NCI-H345 (cell line): ENCODE results near the gene ZFP57.

ENCODE experiments used
- DNase-seq: peaks from one replicate; lab custom pipeline; 2025; lab: John Stamatoyannopoulos, UW

ZFP57 gene

DNA sequence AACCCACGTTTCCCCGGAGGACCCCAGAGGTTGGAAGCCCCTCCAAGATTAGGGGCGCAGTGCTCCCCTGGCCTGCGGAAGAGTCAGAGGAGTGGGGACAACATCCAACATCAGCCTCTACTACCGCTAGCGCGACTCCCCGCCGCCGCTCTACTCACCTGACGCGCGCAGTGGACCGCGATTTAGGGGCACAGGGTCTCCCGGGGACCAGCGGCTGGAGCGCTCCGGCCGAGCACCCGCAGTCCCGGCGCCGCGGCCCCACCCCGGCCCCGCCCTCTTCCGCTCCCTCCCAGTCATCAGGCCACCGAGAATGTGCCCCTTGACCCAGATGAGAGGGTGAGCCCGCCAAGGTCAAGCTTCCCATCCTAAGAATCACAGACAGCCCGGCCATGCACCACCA lies at the start of gene ZFP57:
Gene ZFP57, minus strand, starts transcription at position 249 of the 400 bp plus-strand sequence. CDS start 4,149 bp downstream, outside the sequence.
- no peak for DNase-seq

DNA sequence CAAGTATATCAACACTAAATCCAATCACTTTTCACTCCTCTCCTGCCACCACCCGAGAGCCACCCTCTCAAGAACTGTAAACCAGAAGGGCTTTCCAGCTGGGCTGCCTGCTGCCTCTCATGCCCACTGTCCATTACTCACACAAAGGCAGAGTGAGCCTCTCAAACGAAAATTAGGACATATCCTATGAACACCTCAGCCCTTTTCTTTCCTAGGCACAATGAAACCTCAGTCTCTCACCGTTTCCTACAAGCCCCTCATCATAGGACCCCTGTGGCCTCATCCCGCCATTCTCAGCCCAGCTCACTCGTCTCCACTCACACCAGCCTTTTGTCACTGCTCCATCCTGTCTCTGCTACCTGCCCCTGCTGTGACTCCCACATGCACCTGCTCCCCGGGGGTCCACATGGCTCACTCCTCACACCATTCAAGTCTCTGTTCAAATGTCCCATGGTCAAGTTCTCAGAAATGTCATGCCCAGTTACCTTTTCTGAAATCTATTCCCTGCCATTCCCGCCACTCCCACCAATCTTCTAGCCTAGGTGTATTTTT lies 49.7 kb upstream of the ZFP57 start:
- peak; percentile 9 for DNase-seq

DNA sequence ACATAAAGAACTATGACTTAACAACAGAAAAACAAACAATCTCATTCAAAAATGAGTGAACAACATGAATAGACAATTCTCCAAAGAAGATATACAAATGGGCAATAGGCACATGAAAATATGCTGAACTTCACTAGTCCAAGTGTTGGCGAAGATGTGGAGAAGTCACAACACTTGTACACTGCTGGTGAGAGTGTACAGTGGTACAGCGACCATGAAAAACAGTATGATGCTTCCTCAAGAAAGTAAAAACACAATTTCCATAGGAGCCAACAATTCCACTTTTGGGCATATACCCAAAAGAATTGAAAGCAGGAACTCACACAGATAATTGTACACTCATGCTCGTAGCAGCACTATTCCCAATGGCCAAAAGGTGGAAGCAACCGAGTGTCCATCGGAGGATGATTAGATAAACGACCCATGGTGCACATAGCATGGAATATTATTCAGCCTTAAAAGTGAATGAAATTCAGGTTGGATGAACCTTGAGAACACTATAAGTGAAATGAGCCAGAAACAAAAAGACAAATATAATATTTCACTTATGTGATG lies 48.9 kb upstream of the ZFP57 start:
- no peak for DNase-seq

DNA sequence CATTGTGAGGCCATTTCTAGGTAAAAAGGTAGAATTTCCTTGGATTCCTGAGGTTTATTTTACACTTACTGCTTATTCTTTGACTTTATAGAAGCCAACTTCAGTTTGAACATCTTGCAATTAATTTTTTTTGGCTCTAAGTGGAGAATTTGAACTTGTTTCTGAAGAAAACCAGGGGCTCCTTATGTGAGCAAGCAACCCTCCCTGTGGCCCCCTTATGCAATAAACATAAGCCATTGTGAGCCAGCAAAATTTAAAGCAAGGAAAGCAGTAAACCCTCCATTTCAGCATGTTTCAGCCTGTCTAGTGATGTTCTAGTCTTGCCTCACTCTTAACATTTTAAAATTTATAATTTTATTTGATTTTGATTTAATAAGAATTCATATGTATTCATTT lies 47.9 kb upstream of the ZFP57 start:
- DNase-seq: no peak

DNA sequence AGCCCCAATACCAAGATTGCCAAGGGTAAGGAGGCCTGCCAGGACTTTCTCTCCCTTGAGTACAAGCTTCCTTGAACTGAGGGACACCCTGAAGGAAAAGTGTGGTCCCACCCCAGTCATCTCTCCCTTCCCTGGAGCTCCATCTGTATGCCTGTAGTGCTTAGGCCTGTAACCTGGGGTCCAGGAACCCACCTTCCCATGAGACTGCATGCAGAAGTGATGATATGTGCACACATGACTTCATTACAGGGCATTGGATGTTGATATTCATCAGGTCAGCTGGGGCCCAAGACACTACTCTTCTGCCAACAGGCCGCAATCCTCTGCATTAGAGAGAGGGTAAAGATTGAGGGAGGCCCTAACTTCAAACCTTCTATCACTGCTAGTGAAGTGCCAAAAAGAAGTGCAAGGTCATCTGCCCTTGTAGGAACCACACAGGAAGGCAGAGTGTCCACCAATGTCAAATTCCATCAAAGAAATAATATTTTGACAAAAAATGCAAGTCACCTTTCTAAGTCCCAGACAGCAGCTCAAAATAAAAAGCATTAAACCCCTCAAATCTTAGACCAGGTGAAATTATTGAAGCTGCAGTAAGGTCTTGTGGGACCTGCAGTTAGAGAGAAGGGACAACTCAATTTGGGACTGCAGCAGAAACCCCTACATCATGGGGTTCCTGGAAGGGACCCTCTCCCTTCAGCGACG lies 47.4 kb upstream of the ZFP57 start:
- DNase-seq: no peak

DNA sequence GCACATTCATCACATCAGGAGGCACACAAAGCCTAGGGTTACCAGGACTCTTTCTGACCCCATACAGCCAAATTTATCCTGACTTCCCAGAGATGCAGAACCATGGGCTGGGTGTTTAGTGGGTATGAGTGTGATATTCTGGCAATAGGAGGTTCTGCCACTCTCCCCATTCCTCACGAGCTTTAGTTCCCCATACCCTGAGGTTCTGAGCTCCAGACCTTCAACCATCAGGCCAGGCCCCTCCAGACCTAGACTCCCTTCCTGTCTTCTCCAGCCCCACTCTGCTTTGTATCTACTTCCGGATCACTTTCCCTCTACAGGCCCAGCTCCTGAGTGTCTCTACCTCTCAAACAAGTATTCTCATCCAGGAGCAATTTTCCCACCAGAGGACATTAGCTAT lies 46.7 kb upstream of the ZFP57 start:
- DNase-seq: no peak

DNA sequence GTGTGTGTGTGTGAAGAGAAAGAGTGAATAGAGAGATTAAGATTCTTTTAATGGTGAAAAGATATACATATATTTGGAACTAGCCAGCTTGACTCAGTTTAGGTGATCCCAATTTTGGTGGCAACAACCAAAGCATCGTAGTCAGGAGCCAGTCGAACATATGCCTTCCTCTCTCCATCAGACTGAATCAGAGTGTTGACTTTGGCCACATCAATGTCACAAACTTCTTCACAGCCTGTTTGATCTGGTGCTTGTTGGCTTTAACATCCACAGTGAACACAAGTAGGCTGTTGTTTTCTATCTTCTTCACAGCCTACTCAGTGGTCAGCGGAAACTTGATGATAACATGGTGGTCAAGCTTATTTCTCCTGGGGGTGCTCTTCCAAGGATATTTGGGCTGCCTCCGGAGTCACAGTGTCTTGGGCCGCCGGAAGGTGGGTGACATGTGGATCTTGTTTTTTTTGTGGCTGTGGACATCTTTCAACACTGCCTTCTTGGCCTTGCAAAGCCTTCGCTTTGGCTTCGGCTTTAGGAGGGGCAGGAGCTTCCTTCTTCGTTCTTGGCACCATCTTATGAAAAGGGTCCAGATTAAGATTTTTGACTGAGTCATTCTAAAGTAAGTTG lies 45.7 kb upstream of the ZFP57 start:
- no peak for DNase-seq

DNA sequence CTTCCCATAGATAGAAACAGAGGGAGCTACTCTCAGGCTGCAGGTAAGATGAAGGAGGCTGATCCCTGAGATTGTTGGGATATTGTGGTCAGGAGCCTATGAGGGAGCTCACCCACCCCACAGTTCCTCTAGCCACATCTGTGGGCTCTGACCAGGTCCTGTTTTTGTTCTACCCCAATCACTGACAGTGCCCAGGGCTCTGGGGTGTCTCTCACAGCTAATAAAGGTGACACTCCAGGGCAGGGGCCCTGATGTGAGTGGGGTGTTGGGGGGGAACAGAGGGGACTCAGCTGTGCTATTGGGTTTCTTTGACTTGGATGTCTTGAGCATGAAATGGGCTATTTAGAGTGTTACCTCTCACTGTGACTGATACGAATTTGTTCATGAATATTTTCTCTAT lies 45.0 kb upstream of the ZFP57 start:
- DNase-seq: no peak

DNA sequence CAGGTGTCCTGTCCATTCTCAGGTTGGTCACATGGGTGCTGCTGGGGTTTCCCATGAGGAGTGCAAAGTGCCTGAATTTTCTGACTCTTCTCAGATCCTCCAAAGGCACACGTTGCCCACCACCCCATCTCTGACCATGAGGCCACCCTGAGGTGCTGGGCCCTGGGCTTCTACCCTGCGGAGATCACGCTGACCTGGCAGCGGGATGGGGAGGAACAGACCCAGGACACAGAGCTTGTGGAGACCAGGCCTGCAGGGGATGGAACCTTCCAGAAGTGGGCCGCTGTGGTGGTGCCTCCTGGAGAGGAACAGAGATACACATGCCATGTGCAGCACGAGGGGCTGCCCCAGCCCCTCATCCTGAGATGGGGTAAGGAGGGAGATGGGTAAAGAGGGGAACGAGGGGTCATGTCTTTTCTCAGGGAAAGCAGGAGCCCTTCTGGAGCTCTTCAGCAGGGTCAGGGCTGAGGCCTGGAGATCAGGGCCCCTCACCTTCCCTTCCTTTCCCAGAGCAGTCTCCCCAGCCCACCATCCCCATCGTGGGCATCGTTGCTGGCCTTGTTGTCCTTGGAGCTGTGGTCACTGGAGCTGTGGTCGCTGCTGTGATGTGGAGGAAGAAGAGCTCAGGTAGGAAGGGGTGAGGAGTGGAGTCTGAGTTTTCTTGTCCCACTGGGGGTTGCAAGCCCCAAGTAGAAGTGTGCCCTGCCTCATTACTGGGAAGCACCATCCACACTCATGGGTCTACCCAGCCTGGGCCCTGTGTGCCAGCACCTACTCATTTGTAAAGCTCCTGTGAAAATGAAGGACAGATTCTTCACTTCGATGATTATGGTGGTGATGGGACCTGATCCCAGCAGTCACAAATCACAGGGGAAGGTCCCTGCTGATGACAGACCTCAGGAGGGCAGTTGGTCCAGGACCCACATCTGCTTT lies 44.3 kb upstream of the ZFP57 start:
- DNase-seq: no peak

DNA sequence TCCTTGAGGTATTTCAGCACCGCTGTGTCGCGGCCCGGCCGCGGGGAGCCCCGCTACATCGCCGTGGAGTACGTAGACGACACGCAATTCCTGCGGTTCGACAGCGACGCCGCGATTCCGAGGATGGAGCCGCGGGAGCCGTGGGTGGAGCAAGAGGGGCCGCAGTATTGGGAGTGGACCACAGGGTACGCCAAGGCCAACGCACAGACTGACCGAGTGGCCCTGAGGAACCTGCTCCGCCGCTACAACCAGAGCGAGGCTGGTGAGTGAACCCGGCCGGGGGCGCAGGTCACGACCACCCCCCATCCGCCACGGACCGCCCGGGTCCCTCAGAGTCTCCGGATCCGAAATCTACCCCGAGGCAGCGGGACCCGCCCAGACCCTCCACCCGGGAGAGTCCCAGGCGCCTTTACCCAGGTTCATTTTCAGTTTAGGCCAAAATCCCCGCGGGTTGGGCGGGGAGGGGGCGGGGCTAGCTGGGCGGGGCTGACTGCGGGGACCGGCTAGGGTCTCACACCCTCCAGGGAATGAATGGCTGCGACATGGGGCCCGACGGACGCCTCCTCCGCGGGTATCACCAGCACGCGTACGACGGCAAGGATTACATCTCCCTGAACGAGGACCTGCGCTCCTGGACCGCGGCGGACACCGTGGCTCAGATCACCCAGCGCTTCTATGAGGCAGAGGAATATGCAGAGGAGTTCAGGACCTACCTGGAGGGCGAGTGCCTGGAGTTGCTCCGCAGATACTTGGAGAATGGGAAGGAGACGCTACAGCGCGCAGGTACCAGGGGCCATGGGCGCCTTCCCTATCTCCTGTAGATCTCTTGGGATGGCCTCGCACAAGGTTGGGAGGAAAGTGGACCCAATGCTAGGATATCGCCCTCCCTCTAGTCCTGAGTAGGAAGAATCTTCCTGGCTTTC lies 43.0 kb upstream of the ZFP57 start:
- no peak for DNase-seq

DNA sequence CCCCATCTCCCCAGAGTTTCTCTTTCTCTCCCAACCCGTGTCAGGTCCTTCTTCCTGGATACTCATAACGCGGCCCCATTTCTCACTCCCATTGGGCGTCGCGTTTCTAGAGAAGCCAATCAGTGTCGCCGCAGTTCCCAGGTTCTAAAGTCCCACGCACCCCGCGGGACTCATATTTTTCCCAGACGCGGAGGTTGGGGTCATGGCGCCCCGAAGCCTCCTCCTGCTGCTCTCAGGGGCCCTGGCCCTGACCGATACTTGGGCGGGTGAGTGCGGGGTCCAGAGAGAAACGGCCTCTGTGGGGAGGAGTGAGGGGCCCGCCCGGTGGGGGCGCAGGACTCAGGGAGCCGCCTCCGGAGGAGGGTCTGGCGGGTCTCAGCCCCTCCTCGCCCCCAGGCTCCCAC lies 42.3 kb upstream of the ZFP57 start, which contains the start of gene HLA-F:
Gene HLA-F, plus strand, starts transcription at position 173 of the 404 bp plus-strand sequence. Its CDS starts 30 bp downstream, at position 203.
- DNase-seq: peak; percentile 67

DNA sequence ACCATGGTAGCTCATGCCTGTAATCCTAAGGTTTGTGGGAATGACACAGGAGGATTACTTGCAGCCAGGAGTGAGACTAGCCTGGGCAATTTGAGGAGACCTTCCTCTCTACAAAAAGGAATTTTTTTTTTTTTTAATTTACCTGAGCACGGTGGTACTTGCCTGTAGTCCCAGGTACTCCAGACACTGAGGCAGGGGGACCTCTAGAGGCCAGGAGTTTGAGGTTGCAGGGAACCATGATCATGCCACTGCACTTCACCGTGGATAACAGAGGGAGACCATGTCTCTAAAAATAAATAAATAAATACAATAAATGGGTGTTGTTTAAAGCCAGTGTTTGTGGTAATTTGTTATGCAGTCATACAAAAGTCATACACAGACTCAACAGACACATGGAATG lies 39.9 kb upstream of the ZFP57 start:
- DNase-seq: no peak

DNA sequence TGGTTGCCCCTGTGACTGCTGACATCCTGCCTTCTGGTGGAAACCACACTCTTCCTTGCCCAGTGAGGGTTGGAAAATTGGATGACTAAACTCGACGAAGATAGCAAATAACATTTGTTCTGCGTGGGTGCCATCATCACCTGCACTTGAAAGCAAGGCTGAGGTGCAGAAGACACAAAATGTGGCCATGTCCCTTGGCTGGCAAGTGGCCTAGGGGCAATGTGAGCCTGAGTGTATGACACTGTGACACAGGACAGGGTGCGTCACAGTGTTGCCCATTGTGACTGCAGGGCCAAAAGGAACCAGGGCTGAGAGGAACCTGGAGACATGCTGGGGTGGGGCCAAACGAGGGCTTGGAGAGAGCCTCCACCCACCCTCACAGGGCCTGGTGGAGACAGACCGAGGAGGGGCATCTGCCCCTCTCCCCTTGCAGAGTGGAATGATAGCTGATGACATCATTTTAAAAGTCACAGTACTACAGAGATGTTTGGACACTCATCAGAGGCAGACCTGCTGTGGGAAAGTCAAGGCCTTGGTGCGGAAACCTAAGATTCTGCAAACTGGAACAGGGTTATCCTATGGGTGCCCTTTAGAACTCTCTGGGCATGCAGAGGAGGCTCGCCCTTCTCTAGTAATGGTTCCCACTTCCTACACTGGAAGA lies 29.5 kb upstream of the ZFP57 start:
- no peak for DNase-seq

DNA sequence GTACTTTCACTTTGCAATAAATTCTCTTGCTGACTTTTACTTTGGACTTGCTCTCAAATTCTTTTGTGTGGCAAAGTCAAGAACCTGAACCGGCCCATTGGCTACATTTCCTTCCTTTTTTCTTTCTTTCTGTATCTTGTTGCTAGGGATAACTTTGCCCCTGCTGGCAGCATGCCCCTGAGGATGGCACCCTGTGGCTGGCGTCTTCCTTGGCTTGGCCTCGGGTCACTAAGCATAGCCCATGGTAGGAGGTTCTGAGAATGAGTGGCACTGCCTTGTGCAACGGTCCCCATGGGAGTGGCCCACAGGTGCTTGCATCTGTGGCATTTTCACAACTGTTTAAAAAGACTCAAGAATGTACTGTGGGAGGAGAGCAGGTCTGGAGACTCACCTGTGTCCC lies 28.2 kb upstream of the ZFP57 start:
- no peak for DNase-seq

DNA sequence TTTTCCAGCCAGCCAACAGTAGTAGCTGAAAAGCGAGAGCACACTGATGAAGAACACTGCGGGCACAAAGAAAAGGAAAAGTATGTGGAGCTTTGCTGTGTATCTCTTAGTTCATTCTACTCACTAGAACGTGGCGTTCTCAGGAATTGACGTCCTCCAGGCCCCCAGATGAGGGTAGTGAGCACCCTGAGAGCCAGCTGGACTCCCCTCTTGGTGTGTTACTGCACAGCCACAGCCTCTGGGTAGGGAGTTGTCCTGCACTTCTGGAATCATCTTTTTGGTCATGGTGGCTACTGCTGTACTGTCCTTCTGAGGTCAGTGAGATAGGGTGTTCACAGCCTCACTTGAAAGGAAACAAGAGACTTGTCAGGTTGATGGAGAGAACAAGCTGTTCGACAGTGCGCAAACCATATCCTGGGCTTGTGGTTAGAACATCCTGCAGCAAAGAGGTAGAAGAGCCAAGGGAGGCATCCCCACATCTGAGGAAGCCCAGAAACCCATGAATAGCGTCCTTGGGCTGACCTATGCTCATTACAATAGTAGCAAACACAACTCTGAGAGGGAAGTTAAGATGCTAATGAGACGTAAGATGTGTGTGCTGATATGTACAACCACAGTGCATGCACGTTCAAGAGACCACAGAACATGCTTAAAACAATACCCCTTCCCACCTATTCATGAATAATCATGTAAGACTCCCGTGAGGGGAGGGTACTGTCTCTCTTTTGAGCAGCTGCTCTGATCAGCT lies 27.7 kb upstream of the ZFP57 start:
- DNase-seq: no peak

DNA sequence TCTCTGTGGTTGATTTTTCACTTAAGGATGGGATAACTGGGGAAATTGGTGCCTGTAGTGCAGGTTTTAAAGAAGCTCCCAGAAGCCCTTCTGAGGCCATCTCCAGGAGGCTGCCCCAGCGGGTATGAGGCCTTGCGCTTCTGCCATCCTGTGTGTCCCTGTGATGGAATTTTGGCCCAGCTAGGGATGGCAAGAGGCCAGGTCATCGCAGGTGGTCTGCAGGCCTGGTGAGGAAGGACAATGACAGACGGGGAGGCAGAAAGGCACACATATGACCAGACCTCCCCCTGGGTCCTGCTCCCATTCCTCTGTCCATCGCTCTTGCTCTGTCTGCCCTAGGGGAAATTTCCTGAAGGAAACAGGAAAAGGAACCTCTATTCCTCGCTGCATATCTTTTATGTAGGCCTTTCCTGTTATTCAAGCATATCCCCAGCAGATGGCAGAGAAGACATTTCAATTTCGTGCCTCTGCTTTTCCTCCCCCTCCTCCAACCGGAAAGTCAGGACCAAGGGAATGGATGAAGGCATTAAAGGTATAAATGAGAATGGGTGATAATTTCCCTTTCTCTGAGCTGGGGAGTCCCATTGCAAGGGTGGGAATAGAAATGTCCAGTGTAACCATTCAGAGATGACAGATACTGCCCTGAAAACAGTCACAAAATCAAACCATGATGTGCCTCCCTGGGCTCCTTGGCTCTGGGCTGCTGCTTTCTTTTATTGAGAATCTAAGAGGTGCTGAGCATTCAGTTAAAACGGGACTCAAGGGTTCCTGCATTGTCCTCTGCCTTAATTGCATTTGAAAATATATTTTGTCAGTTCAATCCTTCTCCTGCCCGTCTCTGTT lies 24.7 kb upstream of the ZFP57 start:
- peak; percentile 40 for DNase-seq

DNA sequence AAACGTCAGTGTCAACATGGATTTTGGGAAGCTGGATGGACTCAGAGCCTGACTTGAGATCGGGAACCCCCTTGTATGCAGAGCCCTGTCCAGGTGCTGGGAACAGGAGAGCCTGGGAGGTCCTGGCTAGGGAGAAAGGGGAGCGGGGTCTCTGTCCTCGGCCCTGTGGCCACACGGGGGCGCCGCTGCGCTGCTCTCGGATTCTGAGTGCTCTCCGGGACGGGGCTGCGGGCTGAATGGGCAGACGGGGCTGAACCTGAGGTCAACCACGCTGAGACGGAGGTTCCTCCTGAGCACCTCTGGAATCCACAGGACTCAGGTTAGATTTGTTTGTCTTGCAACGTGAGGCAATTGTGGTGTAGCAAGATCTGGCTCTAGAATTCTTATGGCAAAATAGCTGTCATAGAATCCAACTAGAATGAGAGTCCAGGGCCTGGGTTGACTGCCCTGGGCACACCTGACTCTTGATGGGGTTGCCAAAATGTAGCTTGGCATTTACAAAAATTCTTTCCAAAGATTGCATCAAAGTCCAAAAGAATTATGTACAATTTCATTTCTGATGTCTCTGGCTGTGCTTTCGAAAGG lies 21.7 kb upstream of the ZFP57 start:
- DNase-seq: peak; percentile 22
